Lung (tissue), 12 donors: ENCODE results near the gene MLANA. TPM values are rescaled to one million over a fixed set of nuclear protein-coding genes. Genes with fewer than 3 reads are reported as not detected.

Source experiments
- ATAC-seq: fragments of 200-7000 bp; cut with Tn5 transposase; one replicate; pipeline ENCODE4 v1.9.1; 2020; ENCODE audit warnings: moderate number of reproducible peaks; ENCODE audit not compliant: insufficient read depth, low FRiP score
- DNase-seq, 3 donors: peaks; one replicate each; pipeline ENCODE4 v3.0.0-alpha.2; 2013 to 2017
- H3K27ac ChIP-seq, 2 donors: one replicate each; pipeline ENCODE4 v1.5.1; 2013; ENCODE audit warnings: mild to moderate bottlenecking in 2 of 2, moderate library complexity in 2 of 2, control low read depth in 1 of 2, inconsistent platforms in 1 of 2, low read depth in 1 of 2, low read length in 1 of 2
- H3K27me3 ChIP-seq, 3 donors: one replicate each; pipeline ENCODE4 v1.5.1; 2013; ENCODE audit warnings: low read length in 2 of 3; ENCODE audit not compliant: control insufficient read depth in 3 of 3, insufficient read depth in 3 of 3
- H3K36me3 ChIP-seq, 4 donors: one replicate each; pipeline ENCODE4 v1.5.1; 2013; ENCODE audit warnings: low read length in 4 of 4, mild to moderate bottlenecking in 1 of 4, moderate library complexity in 1 of 4; ENCODE audit not compliant: control insufficient read depth in 4 of 4, insufficient read depth in 4 of 4
- H3K4me1 ChIP-seq, 5 donors: one replicate each; pipeline ENCODE4 v1.5.1; 2013; ENCODE audit warnings: low read length in 5 of 5, mild to moderate bottlenecking in 2 of 5, moderate library complexity in 1 of 5; ENCODE audit not compliant: control insufficient read depth in 5 of 5, insufficient read depth in 5 of 5
- H3K4me3 ChIP-seq: one replicate; pipeline ENCODE4 v1.5.1; 2013; ENCODE audit warnings: mild to moderate bottlenecking, control low read depth, moderate library complexity
- H3K9ac ChIP-seq, 2 donors: one replicate each; pipeline ENCODE4 v1.5.1; 2013; ENCODE audit warnings: low read length in 2 of 2, control low read depth in 1 of 2; ENCODE audit not compliant: insufficient read depth in 1 of 2
- H3K9me3 ChIP-seq, 4 donors: one replicate each; pipeline ENCODE4 v1.5.1; 2013; ENCODE audit warnings: low read length in 3 of 4, mild to moderate bottlenecking in 1 of 4, moderate library complexity in 1 of 4; ENCODE audit not compliant: control insufficient read depth in 4 of 4, insufficient read depth in 3 of 4
- CTCF ChIP-seq: IDR thresholded peaks from 2 replicates; pipeline ENCODE4 v1.5.1; 2012; ENCODE audit warnings: mild to moderate bottlenecking; ENCODE audit errors: control extremely low read depth, extremely low read depth
- WGBS, 2 donors: extraction: QIAGEN DNeasy Blood & Tissue Kit; methylation state at CpG; one replicate each; pipeline ENCODE4 v1.1.7; 2013; 5-methylcytosine and 5-hydroxymethylcytosine counted together
- polyA plus RNA-seq, 2 donors: library from polyadenylated mRNA; stranded (reverse); fragments of 200-250 nt; gene quantifications; one replicate each; pipeline ENCODE4 v1.2.1, GENCODE V29; 2013
- total RNA-seq, 2 donors: library from RNA; depleted of rRNA in 1 of 2; stranded (reverse); fragments of >200 nt in 1 of 2; gene quantifications; one replicate each; pipeline ENCODE4 v1.2.1, GENCODE V29; 2014 to 2021
- donor health status: control.
- donor health status: control.
- donor health status: Bipolar disorder and iron deficiency.
- donor health status: healthy.
- donor health status: DM: yes; HTN: yes; CAD: no.

MLANA gene
- total and polyA plus RNA-seq, 4 donors, result not detected

- H3K9me3 ChIP-seq, result no peaks in the 10 kb centered on the region
- no peak for TF ChIP-seq CTCF
- no peaks in the 10 kb centered on the region for H3K36me3 ChIP-seq
- WGBS, 2 donors, result 48 to 63% methylated on average over 3 of the region's 3 CpGs
- H3K9ac ChIP-seq, result no peak overlapping the region
- H3K27me3 ChIP-seq, result no peaks in the 10 kb centered on the region
- H3K27ac ChIP-seq, result no peak overlapping the region
- no peak for DNase-seq
- no peak overlapping the region for H3K4me3 ChIP-seq
- ATAC-seq, result no peak
- H3K4me1 ChIP-seq, result peaks cover 0 to 9% (median 0%) of the 10 kb centered on the region in 5 donors
These were observed 31.9 kb upstream of the MLANA start for GRCh38 chr9:5858833-5859232.

GRCh38 chr9:5863092-5863746 lies 27.5 kb upstream of the MLANA start:
- peaks cover 0 to 9% (median 0%) of the 10 kb centered on the region in 5 donors for H3K4me1 ChIP-seq
- DNase-seq (no peak), ATAC-seq (no peak)
- no peak overlapping the region for H3K9ac ChIP-seq
- H3K27me3 ChIP-seq, result no peaks in the 10 kb centered on the region
- H3K9me3 ChIP-seq, result no peaks in the 10 kb centered on the region
- no peaks in the 10 kb centered on the region for H3K36me3 ChIP-seq
- no peak for TF ChIP-seq CTCF
- H3K27ac ChIP-seq, result no peak overlapping the region
- H3K4me3 ChIP-seq, result no peak overlapping the region
- WGBS, 2 donors, result 74 to 84% methylated on average over 2 of the region's 2 CpGs

GRCh38 chr9:5864446-5864845 lies 26.2 kb upstream of the MLANA start:
- ATAC-seq, result no peak
- no peak overlapping the region for H3K4me3 ChIP-seq
- DNase-seq, result no peak
- WGBS, 2 donors, result 88 to 94% methylated on average over 4 of the region's 4 CpGs
- no peaks in the 10 kb centered on the region for H3K27me3 ChIP-seq
- no peak for TF ChIP-seq CTCF
- peaks cover 0 to 9% (median 0%) of the 10 kb centered on the region in 5 donors for H3K4me1 ChIP-seq
- no peak overlapping the region for H3K27ac ChIP-seq
- no peaks in the 10 kb centered on the region for H3K36me3 ChIP-seq
- H3K9ac ChIP-seq, result no peak overlapping the region
- no peaks in the 10 kb centered on the region for H3K9me3 ChIP-seq

- ATAC-seq, result no peak
- Histone ChIP-seq H3K36me3 (no peaks in the 10 kb centered on the region), H3K9me3 (no peaks in the 10 kb centered on the region), H3K27ac (no peak overlapping the region), H3K27me3 (no peaks in the 10 kb centered on the region), H3K9ac (no peak overlapping the region), H3K4me3 (no peak overlapping the region), H3K4me1 (peaks cover 0 to 9% (median 0%) of the 10 kb centered on the region in 5 donors)
- no peak for DNase-seq
- 86 to 92% methylated on average over 2 of the region's 2 CpGs for WGBS, 2 donors
- TF ChIP-seq CTCF, result no peak
These were observed 24.4 kb upstream of the MLANA start for GRCh38 chr9:5866272-5866671.
